WI38 (cell line): ENCODE measurements around the gene TUBB8B.
A peak's percentile ranks its signal among the peaks of the same experiment; 100 is the strongest.
"Not testable (repeated sequence)": the region's sequence is repeated elsewhere in the genome, so short reads cannot be mapped to it uniquely, and the experiment has no call there.

Source experiments
- H3K4me3 ChIP-seq: 2 replicates; pipeline ENCODE4 v1.5.1; 2011; ENCODE audit warnings: low read depth, mild to moderate bottlenecking, control low read depth, low read length
- TF ChIP-seq, protein P1 (sequence below): IDR thresholded peaks from 2 replicates; pipeline ENCODE4 v1.5.1; 2012; ENCODE audit warnings: low read depth, mild to moderate bottlenecking, control low read depth, low read length

TUBB8B gene

DNA sequence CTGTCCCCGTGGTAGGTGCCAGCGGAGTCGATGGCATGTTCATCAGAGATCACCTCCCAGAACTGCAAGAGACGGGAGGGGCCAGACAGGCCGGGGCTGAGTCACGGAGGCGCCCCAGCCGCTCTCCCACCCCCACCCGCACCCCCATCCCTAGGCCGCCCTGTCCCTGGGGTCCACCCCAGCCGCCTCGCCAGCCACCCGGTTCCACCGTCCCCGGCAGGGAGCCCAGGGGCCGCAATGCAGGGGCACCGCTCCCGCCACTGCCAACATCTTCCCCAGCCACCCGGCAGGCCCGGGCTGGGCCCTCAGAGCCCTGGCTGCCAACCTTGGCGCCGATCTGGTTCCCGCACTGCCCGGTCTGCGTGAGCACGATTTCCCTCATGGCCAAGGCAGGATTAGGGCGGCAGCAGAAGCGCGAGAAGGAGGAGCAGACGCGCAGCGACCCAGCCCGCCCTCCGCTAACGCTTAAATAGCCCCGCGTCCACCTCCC lies at the start of gene TUBB8B:
Gene TUBB8B (minus strand): TSS at position 440 of the 490 bp plus-strand sequence. CDS start 58 bp downstream, at position 382.
- not testable (repeated sequence) for H3K4me3 ChIP-seq

DNA sequence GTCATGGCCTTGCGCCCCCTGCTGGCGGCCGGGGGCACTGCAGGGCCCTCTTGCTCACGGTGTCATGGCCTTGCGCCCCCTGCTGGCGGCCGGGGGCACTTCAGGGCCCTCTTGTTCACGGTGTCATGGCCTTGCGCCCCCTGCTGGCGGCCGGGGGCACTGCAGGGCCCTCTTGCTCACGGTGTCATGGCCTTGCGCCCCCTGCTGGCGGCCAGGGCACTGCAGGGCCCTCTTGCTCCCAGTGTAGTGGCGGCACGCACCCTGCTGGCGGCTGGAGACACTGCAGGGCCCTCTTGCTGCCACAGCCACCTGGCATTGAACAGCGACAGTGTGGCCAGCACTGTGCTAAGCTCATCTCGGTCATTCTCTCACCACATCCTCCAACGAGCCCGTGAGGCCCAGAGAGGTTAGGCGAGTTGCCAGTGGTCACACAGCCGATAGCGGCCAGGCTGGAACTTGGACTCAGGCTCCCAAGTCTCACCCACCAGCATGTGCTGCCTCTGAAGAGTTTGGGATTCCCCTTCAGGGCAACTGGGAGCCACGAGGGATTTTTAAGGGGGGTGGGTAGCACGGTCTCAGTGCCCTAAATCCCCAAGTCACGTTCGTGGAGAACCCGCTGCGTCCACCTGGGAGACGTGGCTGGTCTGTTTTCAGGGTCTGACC lies 48.0 kb upstream of the TUBB8B start:
- not testable (repeated sequence) for H3K4me3 ChIP-seq

DNA sequence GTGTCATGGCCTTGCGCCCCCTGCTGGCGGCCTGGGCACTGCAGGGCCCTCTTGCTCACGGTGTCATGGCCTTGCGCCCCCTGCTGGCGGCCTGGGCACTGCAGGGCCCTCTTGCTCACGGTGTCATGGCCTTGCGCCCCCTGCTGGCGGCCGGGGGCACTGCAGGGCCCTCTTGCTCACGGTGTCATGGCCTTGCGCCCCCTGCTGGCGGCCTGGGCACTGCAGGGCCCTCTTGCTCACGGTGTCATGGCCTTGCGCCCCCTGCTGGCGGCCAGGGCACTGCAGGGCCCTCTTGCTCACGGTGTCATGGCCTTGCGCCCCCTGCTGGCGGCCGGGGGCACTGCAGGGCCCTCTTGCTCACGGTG lies 47.3 kb upstream of the TUBB8B start:
- not testable (repeated sequence) for H3K4me3 ChIP-seq

DNA sequence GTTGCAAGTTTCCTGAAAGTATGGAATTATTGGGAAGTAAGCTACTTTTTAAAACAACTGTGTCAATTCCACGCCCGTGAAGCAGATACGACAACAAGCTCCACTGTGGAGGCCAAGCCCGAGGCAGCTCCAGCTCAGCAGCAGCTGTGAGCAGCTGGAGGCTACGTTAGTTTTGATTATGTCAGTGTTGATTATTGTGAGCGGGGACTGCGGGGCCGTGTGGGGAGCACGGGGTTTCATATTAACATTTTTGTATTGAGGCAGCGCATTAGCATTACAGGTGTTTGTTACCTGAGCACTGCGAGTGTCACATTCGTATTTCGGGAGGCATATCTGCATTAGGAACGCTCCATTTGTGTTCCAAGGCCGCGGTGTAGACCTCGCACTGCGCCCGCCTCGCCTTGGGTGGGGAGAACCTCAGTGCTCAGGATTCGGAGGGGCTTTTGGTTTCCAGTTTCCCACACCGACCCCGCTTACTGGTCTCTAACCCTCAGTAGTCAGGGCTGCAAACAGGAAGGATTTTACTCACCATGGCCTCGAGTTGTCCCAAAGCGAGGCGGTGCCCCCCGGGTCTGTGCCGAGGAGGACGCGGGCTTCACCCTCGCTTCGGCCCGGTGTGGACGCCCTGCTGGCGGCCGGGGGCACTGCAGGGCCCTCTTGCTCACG lies 46.8 kb upstream of the TUBB8B start:
- H3K4me3 ChIP-seq: not testable (repeated sequence)

DNA sequence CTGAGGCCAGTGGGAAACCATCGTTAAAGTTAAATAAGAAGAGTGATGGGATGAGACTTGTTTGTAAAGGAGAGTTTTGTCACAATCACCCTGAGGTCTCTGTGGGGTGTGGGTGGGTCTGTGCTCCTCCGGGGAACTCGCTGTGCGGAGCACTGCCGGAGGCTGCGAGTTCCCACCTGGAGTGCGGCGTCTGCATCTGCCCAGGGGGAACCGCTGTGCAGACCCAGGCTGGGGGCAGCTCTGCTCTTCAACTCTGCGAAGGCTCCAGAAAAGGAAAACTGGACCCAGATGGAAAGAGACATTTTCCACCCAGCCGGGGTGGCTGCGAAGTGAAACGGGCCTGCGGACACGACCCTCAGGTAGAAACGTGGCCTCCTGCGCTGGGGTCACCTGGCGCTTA lies 46.2 kb upstream of the TUBB8B start:
- H3K4me3 ChIP-seq: not testable (repeated sequence)

DNA sequence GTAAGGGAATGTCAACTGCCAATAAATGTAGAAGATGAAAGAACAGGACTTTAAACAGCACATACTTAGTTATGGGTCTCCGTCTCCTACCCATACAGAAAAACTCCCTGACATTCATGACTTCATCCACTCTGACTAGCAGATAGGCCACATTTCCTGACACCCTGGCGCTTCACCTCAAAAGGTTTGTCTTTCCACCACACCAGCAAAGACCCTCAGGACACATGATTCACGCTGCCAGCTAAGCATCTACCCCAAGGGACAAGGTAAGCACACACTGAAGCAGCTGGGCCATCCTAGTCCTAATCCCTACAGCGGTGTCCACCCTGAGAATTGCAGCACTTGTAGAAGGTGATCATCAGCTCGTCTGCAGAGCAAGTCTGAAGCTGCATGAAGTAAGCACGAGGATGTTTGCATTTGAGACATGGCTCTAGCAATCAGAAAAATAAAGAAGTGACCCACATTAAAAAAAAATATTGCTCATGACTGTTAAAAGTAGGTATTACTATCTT lies 44.5 kb upstream of the TUBB8B start:
- H3K4me3 ChIP-seq: not testable (repeated sequence)

DNA sequence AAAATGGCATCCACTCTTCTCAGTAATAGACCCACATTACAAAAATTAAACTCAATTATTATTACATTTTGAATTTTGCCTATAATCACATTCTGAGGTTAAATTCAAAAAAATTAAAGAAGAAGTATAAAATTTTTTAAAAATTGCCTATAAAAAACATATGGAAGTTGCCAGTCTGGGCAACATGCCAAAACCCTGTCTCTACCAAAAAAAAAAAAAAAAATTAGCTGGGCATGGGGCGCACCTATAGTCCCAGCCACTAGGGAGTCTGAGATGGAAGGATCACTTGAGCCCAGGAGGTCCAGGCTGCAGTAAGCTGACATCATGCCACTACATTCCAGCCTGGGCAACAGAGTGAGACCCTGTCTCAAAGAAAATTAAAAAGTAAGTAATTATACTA lies 42.1 kb upstream of the TUBB8B start:
- H3K4me3 ChIP-seq: not testable (repeated sequence)

DNA sequence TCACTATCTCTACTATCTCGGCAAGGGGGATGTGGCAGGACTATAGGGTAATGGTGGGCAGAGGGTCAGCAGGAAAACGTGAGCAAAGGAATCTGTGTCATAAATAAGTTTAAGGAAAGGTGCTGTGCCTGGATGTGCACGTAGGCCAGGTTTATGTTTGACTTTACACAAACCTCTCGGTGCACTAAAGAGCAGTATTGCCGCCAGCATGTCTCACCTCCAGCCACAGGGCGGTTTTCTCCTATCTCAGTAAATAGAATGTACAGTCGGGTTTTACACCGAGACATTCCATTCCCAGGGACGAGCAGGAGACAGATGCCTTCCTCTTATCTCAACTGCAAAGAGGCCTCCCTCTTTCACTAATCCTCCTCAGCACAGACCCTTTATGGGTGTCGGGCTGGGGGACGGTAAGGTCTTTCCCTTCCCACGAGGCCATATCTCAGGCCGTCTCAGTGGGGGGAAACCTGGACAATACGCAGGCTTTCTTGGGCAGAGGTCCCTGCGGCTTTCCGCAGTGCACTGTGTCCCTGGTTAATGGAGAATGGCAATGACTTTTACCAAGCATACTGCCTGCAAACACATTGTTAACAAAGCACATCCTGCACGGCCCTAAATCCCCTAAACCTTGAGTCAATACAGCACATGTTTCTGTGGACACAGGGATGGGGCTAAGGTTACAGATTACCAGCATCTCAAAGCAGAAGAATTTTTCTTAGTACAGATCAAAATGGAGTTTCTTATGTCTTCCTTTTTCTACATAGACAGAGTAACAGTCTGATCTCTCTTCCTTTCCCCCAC lies 41.2 kb upstream of the TUBB8B start:
- not testable (repeated sequence) for H3K4me3 ChIP-seq

DNA sequence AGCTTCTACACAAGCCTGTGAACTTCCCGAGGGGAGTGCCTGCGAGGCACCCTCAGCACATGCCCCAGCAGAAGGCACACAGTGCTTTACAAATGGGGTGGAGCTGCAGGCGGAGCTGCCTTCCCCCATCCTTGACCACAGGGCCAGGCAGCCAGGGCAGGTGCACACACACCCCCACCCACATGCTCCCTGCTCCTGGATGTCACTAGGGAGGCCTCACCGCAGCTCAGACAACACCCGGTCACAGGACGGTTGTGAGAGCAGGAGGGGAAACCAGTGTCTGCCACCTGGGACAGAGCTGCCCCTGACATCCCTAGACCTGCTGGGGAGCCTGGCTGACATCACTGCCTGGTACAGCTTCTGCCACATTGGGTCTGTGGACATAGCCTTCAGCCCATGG lies 39.7 kb upstream of the TUBB8B start:
- not testable (repeated sequence) for H3K4me3 ChIP-seq

DNA sequence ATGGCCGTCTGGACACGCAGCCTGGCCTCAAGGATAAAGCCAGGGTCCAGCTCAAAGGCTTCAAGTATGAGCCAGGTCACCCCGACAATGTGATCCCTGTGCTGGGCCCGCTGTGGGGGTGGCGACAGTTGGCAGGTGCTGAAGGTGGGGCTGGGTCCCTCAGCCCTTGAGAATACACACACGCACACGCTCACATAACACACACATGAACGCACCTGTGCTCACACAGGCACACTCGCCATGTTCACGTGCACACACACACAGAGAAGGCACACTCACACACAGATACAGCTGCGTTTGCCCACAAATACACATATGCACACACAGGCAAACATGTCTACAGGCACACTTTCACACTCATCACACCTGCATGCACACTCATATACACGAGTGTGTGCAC lies 35.4 kb upstream of the TUBB8B start:
- H3K4me3 ChIP-seq: not testable (repeated sequence)

DNA sequence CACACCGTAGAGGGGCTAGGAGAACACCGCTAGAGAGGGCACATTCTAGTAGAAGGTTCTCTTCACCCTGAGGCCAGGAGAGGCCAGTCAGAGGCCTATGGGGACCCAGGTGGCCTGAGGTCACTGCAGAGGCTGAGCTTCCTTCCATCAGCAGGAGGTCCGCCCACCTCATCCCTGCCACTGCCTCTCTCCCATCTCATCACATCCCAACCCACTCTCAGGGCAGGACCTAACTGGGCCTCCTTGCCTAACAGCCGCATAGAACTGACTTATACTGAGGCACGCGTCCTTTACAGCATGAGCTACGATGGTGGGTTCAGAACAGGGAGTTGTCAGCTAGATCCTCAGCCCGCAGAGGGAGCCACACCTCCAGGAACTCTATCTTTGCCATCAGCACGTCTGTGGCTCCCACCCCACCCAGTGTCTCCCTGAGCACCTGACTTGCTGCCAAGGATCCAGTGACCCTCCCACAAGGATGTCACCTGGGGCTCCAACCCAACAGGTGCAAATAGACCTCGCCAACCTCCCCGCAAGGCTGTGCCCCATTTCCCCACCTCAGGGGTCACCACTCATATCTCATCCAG lies 33.3 kb upstream of the TUBB8B start:
- not testable (repeated sequence) for H3K4me3 ChIP-seq

DNA sequence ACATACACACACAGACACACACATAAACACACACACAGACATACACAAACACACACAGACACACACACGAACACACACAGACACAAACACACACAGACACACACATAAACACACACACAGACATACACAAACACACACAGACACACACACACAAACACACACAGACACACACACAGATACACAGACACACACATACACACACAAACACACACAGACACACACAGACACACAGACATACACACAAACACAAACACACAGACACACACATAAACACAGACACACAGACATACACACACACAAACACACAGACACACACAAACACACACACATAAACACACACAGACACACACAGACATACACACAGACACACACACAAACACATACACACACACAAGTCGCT lies 31.5 kb upstream of the TUBB8B start:
- H3K4me3 ChIP-seq: not testable (repeated sequence)

DNA sequence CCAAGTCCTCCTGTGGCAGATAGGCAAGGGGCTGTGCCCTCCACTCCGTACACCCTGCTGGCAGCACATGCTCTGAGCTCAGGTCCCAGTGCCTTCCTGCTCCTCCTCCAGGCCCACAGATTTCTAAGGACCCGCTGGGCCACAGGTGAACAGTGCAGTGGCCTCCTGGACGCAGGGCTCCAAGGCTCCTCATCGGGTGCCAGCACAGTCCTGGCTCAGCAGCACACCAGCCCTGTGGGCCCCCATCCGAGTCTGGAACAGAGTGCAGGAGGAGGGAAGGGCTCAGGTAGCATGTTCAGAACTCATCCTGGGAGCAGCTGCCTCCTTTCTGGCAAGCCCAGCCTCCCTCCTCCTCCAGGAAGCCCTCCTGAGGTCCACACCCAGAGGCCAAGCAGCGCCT lies 30.8 kb upstream of the TUBB8B start:
- H3K4me3 ChIP-seq: not testable (repeated sequence)

DNA sequence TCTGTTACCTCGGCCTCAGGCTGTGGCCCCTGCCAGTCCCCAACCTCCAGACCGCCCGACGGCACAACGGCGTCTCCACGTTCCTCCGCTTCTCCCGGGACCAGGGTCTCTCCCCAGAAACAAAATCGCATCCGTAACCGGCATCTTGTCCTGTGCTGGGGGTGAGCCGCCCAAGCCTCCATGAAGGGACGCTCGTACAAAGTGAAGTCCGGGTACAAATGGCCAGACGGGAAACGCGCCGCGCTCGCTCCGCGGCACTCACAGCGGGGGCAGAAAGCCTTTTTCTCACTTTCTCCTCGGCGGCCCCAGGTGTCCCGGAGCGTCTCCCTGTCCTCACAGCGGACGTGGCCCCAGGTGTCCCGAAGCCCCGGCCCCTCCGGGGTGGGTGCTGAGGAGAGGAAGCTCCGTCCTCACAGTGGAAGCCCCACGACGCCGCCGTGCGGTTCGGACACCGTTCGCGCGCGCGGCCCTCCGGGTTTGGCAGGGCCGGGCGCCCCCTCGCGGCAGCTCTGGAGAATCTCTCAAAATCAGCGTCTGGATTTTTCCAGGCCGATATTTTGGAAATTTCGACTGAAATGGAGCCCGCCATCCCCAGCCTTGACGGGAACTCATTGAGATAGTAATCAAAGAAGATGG lies 26.2 kb upstream of the TUBB8B start:
- H3K4me3 ChIP-seq: not testable (repeated sequence)

DNA sequence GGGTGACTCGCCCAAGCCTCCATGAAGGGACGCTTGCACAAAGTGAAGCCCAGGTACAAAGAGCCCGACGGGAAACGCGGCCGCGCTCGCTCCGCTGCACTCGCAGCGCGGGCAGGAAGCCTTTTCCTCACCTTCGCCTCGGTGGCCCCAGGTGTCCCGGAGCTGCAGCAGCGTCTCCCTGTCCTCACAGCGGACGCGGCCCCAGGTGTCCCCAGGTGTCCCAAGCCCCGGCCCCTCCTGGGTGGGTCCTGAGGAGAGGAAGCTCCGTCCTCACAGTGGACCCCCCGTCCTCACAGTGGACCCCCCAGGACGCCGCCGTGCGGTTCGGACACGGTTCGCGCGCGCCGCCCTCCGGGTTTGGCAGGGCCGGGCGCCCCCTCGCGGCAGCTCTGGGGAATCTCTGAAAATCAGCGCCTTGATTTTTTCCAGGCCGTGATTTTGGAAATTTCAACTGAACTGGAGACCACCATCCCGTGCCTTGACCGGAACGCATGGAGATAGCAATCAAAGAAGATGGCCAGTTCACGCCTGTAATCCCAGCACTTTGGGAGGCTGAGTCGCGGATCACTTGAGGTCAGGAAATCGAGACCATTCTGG lies 23.9 kb upstream of the TUBB8B start:
- TF ChIP-seq, protein P1, sequence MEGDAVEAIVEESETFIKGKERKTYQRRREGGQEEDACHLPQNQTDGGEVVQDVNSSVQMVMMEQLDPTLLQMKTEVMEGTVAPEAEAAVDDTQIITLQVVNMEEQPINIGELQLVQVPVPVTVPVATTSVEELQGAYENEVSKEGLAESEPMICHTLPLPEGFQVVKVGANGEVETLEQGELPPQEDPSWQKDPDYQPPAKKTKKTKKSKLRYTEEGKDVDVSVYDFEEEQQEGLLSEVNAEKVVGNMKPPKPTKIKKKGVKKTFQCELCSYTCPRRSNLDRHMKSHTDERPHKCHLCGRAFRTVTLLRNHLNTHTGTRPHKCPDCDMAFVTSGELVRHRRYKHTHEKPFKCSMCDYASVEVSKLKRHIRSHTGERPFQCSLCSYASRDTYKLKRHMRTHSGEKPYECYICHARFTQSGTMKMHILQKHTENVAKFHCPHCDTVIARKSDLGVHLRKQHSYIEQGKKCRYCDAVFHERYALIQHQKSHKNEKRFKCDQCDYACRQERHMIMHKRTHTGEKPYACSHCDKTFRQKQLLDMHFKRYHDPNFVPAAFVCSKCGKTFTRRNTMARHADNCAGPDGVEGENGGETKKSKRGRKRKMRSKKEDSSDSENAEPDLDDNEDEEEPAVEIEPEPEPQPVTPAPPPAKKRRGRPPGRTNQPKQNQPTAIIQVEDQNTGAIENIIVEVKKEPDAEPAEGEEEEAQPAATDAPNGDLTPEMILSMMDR: peak; percentile 15; the same call in 1 of the 2 replicates
- not testable (repeated sequence) for H3K4me3 ChIP-seq

DNA sequence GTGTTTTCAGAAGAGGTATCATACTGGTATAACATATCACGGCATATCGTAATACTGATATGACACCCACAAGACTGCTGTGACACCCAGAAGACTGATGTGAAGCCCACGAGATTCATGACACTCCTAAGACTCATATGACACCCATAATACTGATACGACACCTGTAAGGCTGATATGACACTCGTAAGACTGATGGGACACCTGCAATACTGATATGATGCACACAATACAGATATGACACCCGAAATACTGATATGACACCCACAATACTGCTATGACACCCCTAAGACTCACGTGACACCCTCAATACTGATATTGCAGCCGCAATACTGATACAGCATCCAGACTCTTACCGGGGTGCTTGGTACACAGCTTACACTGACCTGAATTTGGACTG lies 18.3 kb upstream of the TUBB8B start:
- not testable (repeated sequence) for H3K4me3 ChIP-seq

DNA sequence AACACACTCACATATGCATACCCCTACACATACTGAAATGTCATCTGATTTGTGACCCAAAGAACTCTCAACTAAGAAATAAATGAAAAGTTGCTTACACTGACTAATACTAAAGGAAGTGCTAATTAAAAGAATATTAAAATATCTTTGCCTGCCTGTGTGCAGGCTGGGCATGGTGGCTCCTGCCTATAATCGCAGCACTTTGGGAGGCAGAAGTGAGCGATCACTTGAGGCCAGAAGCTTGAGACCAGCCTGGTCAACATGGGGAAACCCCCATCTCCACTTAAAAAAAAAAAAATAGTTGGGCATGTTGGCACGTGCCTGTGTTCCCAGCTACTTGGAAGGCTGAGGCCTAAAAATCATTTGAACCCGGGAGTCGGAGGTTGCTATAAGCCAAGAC lies 14.9 kb upstream of the TUBB8B start:
- not testable (repeated sequence) for H3K4me3 ChIP-seq

DNA sequence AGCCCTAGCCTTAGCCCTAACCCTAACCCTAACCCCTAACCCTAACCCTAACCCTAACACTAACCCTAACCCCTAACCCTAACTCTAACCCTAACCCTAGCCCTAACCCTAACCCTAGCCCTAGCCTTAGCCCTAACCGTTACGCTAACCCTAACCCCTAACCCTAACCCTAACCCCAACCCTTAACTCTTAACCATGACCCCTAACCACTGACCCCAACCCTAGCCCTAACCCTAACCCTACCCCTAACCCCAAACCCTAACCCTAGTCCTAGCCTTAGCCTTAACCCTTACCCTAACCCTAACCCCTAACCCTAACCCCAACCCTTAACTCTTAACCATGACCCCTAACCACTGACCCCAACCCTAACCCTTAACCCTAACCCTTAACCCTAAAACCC lies 14.2 kb upstream of the TUBB8B start:
- H3K4me3 ChIP-seq: not testable (repeated sequence)

DNA sequence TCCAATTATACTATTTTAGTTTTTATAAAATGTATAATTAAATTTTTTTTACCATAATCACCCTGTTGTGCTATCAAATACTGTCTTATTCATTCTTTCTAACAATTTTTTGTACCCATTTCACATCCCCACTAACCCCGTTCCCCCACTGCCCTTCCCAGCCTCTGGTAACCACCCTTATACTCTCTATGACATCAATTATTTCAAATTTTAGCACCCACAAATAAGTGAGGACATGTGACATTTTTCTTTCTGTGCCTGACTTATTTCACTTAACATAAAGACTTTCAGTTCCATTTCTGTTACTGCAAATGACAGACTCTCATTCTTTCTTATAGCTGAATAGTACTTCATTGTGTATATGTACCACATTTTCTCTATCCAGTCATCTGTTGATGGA lies 5.0 kb upstream of the TUBB8B start:
- not testable (repeated sequence) for H3K4me3 ChIP-seq
